PC-9 (cell line): Measurements from ENCODE around the gene KIF3C. TPM values are rescaled to one million over a fixed set of nuclear protein-coding genes. Genes with fewer than 3 reads are reported as not detected.

Source experiments
- BruUV-seq: library from RNA; stranded (reverse); fragments of 400-500 nt; replicated peaks from 2 replicates; lab custom pipeline; 2021; lab: Mats Ljungman, UMichigan
- CTCF ChIA-PET: fragments of 300-600 bp; sonication (Branson Sonifier 250); formaldehyde crosslinking; loops from one replicate; lab custom pipeline; 2022; ENCODE audit warnings: antibody characterized with exemption; lab: Charles Lee
- POLR2A ChIA-PET: fragments of 300-600 bp; sonication (Branson Sonifier 250); formaldehyde crosslinking; loops from one replicate; lab custom pipeline; 2022; ENCODE audit warnings: antibody characterized with exemption; ENCODE audit not compliant: unreplicated experiment; lab: Charles Lee
- DNase-seq, 2 experiments: peaks; one replicate each; pipeline versions ENCODE4 v3.0.0 to v3.0.0-alpha.2; 2015 to 2022; ENCODE audit warnings: mixed read lengths in 1 of 2
- H2AFZ ChIP-seq: fragments of 200-600 bp; sonication (generic); 2 replicates; pipeline ENCODE4 v1.8.1; 2017; ENCODE audit warnings: antibody characterized with exemption
- H3F3A ChIP-seq: fragments of 200-600 bp; sonication (generic); 2 replicates; pipeline ENCODE4 v1.8.1; 2017; ENCODE audit warnings: antibody characterized with exemption, mild to moderate bottlenecking, low read depth; ENCODE audit not compliant: insufficient read depth
- H3K27ac ChIP-seq: fragments of 200-600 bp; sonication (generic); 2 replicates; pipeline ENCODE4 v1.6.1; 2016; ENCODE audit warnings: mixed run types
- H3K27me3 ChIP-seq: fragments of 200-600 bp; sonication (generic); 2 replicates; pipeline ENCODE4 v1.6.1; 2016; ENCODE audit warnings: low read depth, mixed run types; ENCODE audit not compliant: insufficient read depth
- H3K36me3 ChIP-seq: fragments of 200-600 bp; sonication (generic); 2 replicates; pipeline ENCODE4 v1.6.1; 2016; ENCODE audit warnings: low read depth, mixed run types
- H3K4me1 ChIP-seq: fragments of 200-600 bp; sonication (generic); replicated peaks from 2 replicates; pipeline ENCODE4 v1.6.1; 2016; ENCODE audit warnings: mixed run types; ENCODE audit not compliant: insufficient read depth
- H3K4me2 ChIP-seq: fragments of 200-600 bp; sonication (generic); 2 replicates; pipeline ENCODE4 v1.6.1; 2017; ENCODE audit warnings: mixed run types
- H3K4me3 ChIP-seq: fragments of 200-600 bp; sonication (generic); 2 replicates; pipeline ENCODE4 v1.6.1; 2016; ENCODE audit warnings: mixed run types
- H3K79me2 ChIP-seq: fragments of 200-600 bp; sonication (generic); 2 replicates; pipeline ENCODE4 v1.6.1; 2017; ENCODE audit warnings: low read depth, mixed run types
- H3K9me2 ChIP-seq: fragments of 200-600 bp; sonication (generic); 2 replicates; pipeline ENCODE4 v1.8.1; 2017; ENCODE audit warnings: mild to moderate bottlenecking; ENCODE audit not compliant: insufficient read depth
- H3K9me3 ChIP-seq: fragments of 200-600 bp; sonication (generic); 2 replicates; pipeline ENCODE4 v1.8.1; 2016; ENCODE audit warnings: low read depth; ENCODE audit not compliant: insufficient read depth
- H4K20me1 ChIP-seq: fragments of 200-600 bp; sonication (generic); 2 replicates; pipeline ENCODE4 v1.8.1; 2017; ENCODE audit not compliant: insufficient read depth
- EZH2 ChIP-seq: fragments of 200-600 bp; sonication (generic); IDR thresholded peaks from 2 replicates; pipeline ENCODE4 v1.8.0; 2017; ENCODE audit warnings: antibody characterized with exemption, low read depth
- intact Hi-C: fragments of 100-400 bp; cut with micrococcal nuclease; formaldehyde crosslinking; loops from one replicate; pipeline ENCODE4 v1.10.0; 2022; ENCODE audit not compliant: unreplicated experiment
- total RNA-seq: library from RNA; stranded (reverse); gene quantifications from 2 replicates; pipeline ENCODE4 v1.2.3, GENCODE V29; 2021
- TF ChIP-seq, protein P1 (sequence below): fragments of 200-600 bp; sonication (generic); conservative IDR thresholded peaks from 2 replicates; pipeline ENCODE4 v1.6.1; 2017; ENCODE audit warnings: mixed run types, antibody characterized with exemption, mild to moderate bottlenecking, moderate library complexity

KIF3C gene
- total RNA-seq, 1 experiment from 2014 or later = 50.5 TPM

- Histone ChIP-seq H3K36me3 (no peaks in the 10 kb centered on the region), H3K9me3 (no peaks in the 10 kb centered on the region), H2AFZ (no peak overlapping the region), H3K9me2 (no peaks in the 10 kb centered on the region), H3F3A (no peaks in the 10 kb centered on the region; the same call in 1 of the 2 replicates), H3K4me2 (peak overlapping the region; percentile 6), H3K4me1 (peaks cover 9% of the 10 kb centered on the region), H3K27ac (peak overlapping the region; percentile 46), H3K4me3 (no peak overlapping the region), H4K20me1 (no peaks in the 10 kb centered on the region), H3K79me2 (no peaks in the 10 kb centered on the region), H3K27me3 (no peaks in the 10 kb centered on the region)
- intact Hi-C loops = no loop called here
- ChIA-PET CTCF (interaction anchor here (0.6 kb wide), 1 partner anchor 81 kb away, joined by 4 read pairs; no protein-coding TSS in a partner anchor), POLR2A (no interaction called here)
- peak in 1 of 2 experiments; percentile 41 for DNase-seq
- BruUV-seq = no TSS peak
- TF ChIP-seq, protein P1, sequence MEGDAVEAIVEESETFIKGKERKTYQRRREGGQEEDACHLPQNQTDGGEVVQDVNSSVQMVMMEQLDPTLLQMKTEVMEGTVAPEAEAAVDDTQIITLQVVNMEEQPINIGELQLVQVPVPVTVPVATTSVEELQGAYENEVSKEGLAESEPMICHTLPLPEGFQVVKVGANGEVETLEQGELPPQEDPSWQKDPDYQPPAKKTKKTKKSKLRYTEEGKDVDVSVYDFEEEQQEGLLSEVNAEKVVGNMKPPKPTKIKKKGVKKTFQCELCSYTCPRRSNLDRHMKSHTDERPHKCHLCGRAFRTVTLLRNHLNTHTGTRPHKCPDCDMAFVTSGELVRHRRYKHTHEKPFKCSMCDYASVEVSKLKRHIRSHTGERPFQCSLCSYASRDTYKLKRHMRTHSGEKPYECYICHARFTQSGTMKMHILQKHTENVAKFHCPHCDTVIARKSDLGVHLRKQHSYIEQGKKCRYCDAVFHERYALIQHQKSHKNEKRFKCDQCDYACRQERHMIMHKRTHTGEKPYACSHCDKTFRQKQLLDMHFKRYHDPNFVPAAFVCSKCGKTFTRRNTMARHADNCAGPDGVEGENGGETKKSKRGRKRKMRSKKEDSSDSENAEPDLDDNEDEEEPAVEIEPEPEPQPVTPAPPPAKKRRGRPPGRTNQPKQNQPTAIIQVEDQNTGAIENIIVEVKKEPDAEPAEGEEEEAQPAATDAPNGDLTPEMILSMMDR = no peak
- no peak for TF ChIP-seq EZH2
These were observed 43.0 kb downstream of the KIF3C start for GRCh38 chr2:25939257-25939668.

DNA sequence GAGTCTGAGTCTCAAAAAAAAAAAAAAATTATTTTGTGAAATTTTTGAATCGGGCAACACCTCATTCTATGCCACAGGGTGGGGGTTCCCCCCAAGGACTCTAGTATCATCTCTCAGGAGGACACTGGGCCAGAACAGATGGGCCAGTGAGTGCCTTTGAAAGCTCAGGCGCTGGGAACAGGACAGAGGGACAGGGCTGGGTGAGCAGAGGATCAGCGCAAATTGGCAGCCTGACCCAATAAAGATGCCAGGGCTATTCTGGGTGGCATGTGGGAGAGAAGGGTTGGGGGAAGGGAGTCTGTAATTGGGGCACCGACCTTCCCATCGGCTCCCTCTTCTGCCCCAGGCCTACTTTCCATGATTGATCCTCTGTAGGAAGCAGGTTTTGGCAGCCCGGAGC, 44.0 kb downstream of the KIF3C start:
- no peaks in the 10 kb centered on the region for H3K27me3 ChIP-seq
- BruUV-seq = no TSS peak
- no peak overlapping the region for H2AFZ ChIP-seq
- H3K79me2 ChIP-seq = no peaks in the 10 kb centered on the region
- H3F3A ChIP-seq = no peaks in the 10 kb centered on the region; the same call in 1 of the 2 replicates
- ChIA-PET POLR2A (interaction anchor here (0.6 to 0.7 kb wide), 2 partner anchors 255 to 366 kb away, joined by 3 to 12 read pairs; no protein-coding TSS in a partner anchor), CTCF (no interaction called here)
- no peaks in the 10 kb centered on the region for H3K36me3 ChIP-seq
- intact Hi-C loops = no loop called here
- H3K4me2 ChIP-seq = no peak overlapping the region
- no peak overlapping the region for H3K4me3 ChIP-seq
- H3K27ac ChIP-seq = no peak overlapping the region
- H3K9me3 ChIP-seq = no peaks in the 10 kb centered on the region
- TF ChIP-seq EZH2 = no peak
- TF ChIP-seq, protein P1 = no peak
- H3K4me1 ChIP-seq = peaks cover 9% of the 10 kb centered on the region
- H4K20me1 ChIP-seq = no peaks in the 10 kb centered on the region
- no peaks in the 10 kb centered on the region for H3K9me2 ChIP-seq
- no peak for DNase-seq

DNA sequence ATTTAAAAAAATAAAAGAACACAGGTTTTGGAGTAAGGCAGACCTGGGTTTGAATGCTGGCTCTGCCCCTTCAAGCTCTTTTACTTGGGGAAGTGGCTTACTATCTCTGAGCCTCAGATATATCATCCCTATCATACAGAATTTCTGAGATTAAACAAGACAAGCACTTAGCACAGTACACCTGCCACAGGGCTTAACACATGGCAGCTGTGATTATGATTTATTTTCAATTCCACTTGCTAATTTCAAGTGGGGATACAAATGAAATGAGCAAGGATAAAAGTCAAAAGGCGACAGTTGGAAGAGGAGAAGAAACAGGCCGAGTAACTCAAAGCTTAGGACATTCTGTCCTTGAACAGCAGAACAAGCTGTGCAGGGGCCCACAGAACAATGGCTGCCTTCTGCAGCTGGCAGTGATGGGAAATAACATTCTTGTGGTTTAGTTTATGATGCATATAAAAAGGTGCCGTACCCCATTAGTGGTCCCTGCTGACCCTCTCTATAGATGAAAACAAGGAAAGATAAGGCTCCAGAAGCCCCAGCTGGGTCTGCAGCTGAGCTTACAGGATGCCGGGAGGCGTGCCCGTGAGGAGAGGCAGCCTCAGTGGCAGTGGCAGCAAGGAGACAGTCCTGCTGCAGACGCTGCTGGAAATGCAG, 45.3 kb downstream of the KIF3C start:
- Histone ChIP-seq H3K27ac (no peak overlapping the region), H3K4me1 (peaks cover 9% of the 10 kb centered on the region), H2AFZ (no peak overlapping the region), H3F3A (no peaks in the 10 kb centered on the region; the same call in 1 of the 2 replicates), H3K9me2 (no peaks in the 10 kb centered on the region), H4K20me1 (no peaks in the 10 kb centered on the region), H3K27me3 (no peaks in the 10 kb centered on the region), H3K36me3 (no peaks in the 10 kb centered on the region), H3K4me3 (no peak overlapping the region), H3K79me2 (no peaks in the 10 kb centered on the region), H3K4me2 (no peak overlapping the region), H3K9me3 (no peaks in the 10 kb centered on the region)
- no TSS peak for BruUV-seq
- intact Hi-C loops = no loop called here
- no peak for DNase-seq
- TF ChIP-seq, protein P1 = no peak
- TF ChIP-seq EZH2 = no peak
- ChIA-PET CTCF (no interaction called here), POLR2A (interaction anchor here (0.6 to 0.7 kb wide), 2 partner anchors 200 to 615 kb away, joined by 3 to 4 read pairs; no protein-coding TSS in a partner anchor)
